ENCODE measurements around the gene MYOF. TPM values are rescaled to one million over a fixed set of nuclear protein-coding genes. Genes with fewer than 3 reads are reported as not detected.
"Not testable (repeated sequence)": the region's sequence is repeated elsewhere in the genome, so short reads cannot be mapped to it uniquely, and the experiment has no call there.

Gene MYOF
- polyA plus RNA-seq, 1 experiment, result 275 TPM

DNA sequence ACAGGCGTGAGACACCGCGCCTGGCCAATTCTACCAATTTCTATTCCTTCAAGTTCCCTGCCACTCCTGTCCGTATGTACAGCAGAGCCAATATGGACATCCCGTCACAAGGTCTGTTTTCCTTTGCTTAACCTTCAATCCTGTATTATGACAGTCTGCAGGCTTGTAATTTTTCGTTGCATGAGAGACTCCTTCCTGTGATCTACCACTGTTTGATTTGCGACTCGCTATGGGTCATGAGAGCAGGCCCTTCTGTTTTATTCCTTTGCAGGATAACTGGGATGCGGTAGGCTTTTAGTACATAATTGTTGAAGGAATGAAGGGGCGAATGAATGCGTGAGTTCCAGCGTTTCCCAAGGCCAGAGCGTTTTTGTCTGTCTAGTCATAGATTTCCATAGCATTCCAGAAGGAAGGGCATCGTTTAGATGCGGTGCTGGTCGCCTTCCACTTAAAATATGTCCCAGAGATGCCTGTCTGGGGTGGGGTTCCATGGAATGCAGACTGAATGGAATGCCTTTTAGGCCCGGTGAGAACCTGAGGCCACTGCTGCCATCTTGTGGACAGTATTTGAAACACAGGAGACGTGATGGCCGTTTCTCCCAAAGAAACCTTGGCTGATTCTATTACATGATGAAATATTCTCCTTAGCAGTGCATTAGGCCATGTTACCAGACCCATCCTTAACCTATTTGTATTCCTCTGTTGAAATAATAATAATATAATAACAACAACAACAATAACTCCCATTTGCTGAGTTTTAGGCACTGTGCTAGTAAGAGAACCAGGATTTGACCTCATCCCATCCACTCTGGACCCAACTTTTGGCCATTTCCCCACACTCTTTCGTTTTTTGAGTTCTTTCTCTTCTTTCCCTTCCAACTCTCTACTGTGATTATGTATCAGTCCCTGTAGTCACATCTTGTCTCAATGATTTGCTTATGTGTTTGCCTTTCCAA lies 193.2 kb downstream of the MYOF start:
- TF ChIP-seq, protein P1, sequence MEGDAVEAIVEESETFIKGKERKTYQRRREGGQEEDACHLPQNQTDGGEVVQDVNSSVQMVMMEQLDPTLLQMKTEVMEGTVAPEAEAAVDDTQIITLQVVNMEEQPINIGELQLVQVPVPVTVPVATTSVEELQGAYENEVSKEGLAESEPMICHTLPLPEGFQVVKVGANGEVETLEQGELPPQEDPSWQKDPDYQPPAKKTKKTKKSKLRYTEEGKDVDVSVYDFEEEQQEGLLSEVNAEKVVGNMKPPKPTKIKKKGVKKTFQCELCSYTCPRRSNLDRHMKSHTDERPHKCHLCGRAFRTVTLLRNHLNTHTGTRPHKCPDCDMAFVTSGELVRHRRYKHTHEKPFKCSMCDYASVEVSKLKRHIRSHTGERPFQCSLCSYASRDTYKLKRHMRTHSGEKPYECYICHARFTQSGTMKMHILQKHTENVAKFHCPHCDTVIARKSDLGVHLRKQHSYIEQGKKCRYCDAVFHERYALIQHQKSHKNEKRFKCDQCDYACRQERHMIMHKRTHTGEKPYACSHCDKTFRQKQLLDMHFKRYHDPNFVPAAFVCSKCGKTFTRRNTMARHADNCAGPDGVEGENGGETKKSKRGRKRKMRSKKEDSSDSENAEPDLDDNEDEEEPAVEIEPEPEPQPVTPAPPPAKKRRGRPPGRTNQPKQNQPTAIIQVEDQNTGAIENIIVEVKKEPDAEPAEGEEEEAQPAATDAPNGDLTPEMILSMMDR (IDR thresholded peaks at IDR 0.05; ENCODE audit: low read depth, low read length), result peak; percentile 81
- CTCF ChIA-PET, result interaction anchor here (2.0 to 4.0 kb wide), 2 partner anchors 209 to 284 kb away, joined by 10 to 31 read pairs; no protein-coding TSS in a partner anchor
- peak overlapping the region; percentile 65 for H3K27ac ChIP-seq (ENCODE audit: low read depth, low read length)

DNA sequence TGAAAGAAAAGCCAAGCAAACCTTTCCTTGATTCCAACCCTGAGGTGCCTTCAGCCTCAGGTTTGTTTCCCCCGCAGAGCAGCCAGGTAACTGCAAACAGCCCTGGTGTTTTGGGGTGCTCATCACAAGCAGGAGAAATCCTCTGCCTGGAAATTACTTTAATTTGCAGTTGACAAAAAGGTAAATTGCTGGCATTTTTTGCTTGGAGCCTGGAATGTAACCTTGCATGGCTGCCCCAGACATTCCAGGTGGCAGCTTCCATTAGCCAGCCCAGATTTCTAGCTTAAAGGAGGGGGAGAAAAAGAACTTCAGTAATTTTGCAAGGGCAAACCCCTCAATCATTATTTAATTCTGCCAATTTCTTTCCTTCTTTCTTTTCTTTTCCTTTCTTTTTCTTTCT lies 194.4 kb downstream of the MYOF start:
- Histone ChIP-seq H3K9me3 (ENCODE audit: control insufficient read depth, insufficient read depth, low read length) (no peaks in the 10 kb centered on the region), H3K27ac (ENCODE audit: low read depth, low read length) (no peak overlapping the region), H3K4me3 (ENCODE audit: low read depth, low read length) (no peak overlapping the region), H3K27me3 (ENCODE audit: control insufficient read depth, insufficient read depth, low read length) (no peaks in the 10 kb centered on the region)
- CTCF ChIA-PET, result interaction anchor here (1.8 kb wide), 1 partner anchor 207 kb away, joined by 11 read pairs; no protein-coding TSS in a partner anchor
- DNase-seq (ENCODE audit: low read depth, low spot score), result no peak
- TF ChIP-seq, protein P1 (IDR thresholded peaks at IDR 0.05; ENCODE audit: low read depth, low read length), result no peak
- POLR2A ChIA-PET, result no interaction called here

More for the DNA sequence above, 193.2 kb downstream of the MYOF start:
- POLR2A ChIA-PET, result no interaction called here
- DNase-seq (ENCODE audit: low read depth, low spot score), result peak; percentile 66
- H3K27me3 ChIP-seq (ENCODE audit: control insufficient read depth, insufficient read depth, low read length), result no peaks in the 10 kb centered on the region
- H3K9me3 ChIP-seq (ENCODE audit: control insufficient read depth, insufficient read depth, low read length), result no peaks in the 10 kb centered on the region
- H3K4me3 ChIP-seq (ENCODE audit: low read depth, low read length), result no peak overlapping the region

DNA sequence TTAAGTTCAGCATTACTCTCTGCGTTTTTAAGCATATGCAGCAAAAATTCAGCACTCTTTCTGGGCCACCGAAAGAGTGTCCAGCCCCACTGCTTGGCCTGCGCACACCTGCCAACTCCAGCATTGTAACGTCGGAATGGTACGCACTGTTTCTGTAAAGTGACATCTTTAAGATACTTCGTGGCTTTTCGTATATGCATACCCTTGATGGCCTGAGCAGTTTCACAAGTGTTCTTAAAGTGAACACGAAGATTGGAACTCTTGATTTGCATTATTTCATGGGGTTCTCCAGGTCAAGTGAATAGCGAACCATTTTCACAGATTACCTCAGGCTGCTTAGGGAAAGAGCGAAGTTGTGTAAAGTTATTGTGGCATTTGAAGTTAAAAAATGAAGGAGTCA lies 197.9 kb downstream of the MYOF start:
- DNase-seq (ENCODE audit: low read depth, low spot score); H3K9me3 ChIP-seq (ENCODE audit: control insufficient read depth, insufficient read depth, low read length); H3K27ac ChIP-seq (ENCODE audit: low read depth, low read length); H3K27me3 ChIP-seq (ENCODE audit: control insufficient read depth, insufficient read depth, low read length); CTCF ChIA-PET; POLR2A ChIA-PET; H3K4me3 ChIP-seq (ENCODE audit: low read depth, low read length): not testable (repeated sequence)

DNA sequence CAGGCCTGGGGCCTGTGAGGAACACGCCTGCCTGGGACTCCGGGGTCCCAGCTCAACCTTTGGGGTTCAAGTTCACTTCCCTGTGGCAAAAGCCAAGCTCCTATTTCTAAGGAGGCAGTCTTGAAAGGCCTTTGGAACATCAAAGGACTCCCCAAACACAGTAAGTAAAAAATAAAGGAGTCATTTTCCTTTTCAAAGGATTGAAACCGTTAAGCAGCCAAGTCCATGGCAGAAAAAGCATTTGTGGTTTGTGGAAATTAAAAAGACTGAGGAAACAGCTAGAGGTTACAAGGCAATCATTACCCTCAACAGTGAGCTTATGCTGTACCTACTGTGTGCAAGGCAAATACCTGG lies 200.8 kb downstream of the MYOF start:
- POLR2A ChIA-PET, result no interaction called here

DNA sequence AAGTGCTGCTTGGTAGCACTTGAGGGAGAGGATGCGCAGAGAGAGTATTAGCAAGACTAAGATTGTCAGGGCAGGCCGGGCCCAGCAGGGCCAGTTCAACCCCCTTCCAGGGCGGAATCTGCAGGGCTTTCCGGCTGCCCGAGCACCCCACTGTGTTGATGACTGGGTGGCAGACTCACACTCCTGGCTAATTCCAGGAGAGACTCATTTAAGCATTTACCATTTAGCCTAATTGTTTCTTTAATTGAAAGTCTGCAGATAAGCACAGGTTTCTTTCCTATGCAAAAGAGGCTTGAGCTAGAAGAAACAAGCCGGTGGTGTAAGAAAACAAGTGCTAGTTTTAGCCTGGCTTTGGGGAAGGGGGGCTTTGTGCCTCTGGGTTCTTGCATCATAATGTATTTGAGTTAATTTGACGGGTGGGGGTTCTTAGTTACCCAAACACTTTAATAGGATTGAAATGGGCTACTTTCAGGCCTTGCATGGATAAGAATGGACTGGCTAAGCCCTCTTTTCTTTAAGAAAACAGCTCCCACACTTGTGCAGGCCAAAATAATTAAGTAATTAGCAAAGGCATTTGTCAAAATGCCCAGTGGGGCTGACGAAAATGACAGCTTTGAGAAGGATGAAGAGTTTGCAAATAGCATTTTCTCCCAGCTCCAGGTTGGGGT lies 201.3 kb downstream of the MYOF start:
- peaks cover 2% of the 10 kb centered on the region for H3K27me3 ChIP-seq (ENCODE audit: control insufficient read depth, insufficient read depth, low read length)
- TF ChIP-seq, protein P1 (IDR thresholded peaks at IDR 0.05; ENCODE audit: low read depth, low read length), result no peak
- no peak for DNase-seq (ENCODE audit: low read depth, low spot score)
- H3K27ac ChIP-seq (ENCODE audit: low read depth, low read length), result no peak overlapping the region
- H3K9me3 ChIP-seq (ENCODE audit: control insufficient read depth, insufficient read depth, low read length), result no peaks in the 10 kb centered on the region
- no peak overlapping the region for H3K4me3 ChIP-seq (ENCODE audit: low read depth, low read length)
- ChIA-PET CTCF (no interaction called here), POLR2A (no interaction called here)

More for the DNA sequence above, 200.8 kb downstream of the MYOF start:
- CTCF ChIA-PET, result interaction anchor here (0.9 kb wide), 1 partner anchor 119 kb away, joined by 3 read pairs; no protein-coding TSS in a partner anchor
- Histone ChIP-seq H3K4me3 (ENCODE audit: low read depth, low read length) (no peak overlapping the region), H3K27ac (ENCODE audit: low read depth, low read length) (no peak overlapping the region), H3K27me3 (ENCODE audit: control insufficient read depth, insufficient read depth, low read length) (peaks cover 2% of the 10 kb centered on the region), H3K9me3 (ENCODE audit: control insufficient read depth, insufficient read depth, low read length) (no peaks in the 10 kb centered on the region)
- TF ChIP-seq, protein P1 (IDR thresholded peaks at IDR 0.05; ENCODE audit: low read depth, low read length), result no peak
- DNase-seq (ENCODE audit: low read depth, low spot score), result no peak

Measured in AG04450 (cell line).